GM10248 (cell line): ENCODE measurements around the gene IQSEC1.

Experiments
- CTCF ChIA-PET: fragments of 300-600 bp; sonication (Branson Sonifier 250); formaldehyde crosslinking; extraction: SDS; loops from one replicate; lab custom pipeline; 2021; ENCODE audit warnings: antibody characterized with exemption; lab: Yijun Ruan, JAX
- POLR2A ChIA-PET: fragments of 350-650 bp; sonication (Branson Sonifier 250); formaldehyde crosslinking; extraction: SDS; loops from one replicate; lab custom pipeline; 2020; ENCODE audit warnings: antibody characterized with exemption; lab: Yijun Ruan, JAX
- DNase-seq: peaks from one replicate; pipeline ENCODE4 v3.0.0; 2012; ENCODE audit errors: extremely low spot score
- TF ChIP-seq, protein P1 (sequence below): IDR thresholded peaks from 2 replicates; pipeline ENCODE4 v1.5.1; 2012; ENCODE audit warnings: mild to moderate bottlenecking, low read depth; ENCODE audit errors: extremely low read depth, missing control alignments, control extremely low read depth

The IQSEC1 gene

DNA sequence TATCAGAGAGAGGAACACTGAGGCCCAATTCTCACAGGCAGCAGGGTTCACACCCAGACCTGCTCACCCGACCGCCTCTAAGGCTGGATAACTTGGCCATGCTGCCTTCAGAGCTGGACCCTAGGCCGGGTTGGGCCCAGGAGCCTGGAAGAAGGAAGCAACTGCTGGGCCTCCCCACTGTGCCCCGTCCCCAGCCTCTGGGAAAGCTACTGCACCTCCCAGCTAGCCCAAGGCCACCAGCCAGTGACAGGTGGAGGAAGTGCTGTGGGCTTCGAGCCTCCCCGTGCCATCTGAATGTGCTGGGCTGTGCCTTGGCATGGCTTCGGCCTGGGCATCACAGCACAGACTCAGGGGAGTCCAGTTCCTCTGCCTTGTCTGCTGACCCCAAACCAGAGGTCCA lies 169.3 kb downstream of the IQSEC1 start:
- DNase-seq = no peak
- CTCF ChIA-PET = interaction anchor here (0.7 to 9.3 kb wide), 5 partner anchors 13 to 94 kb away, joined by 3 to 64 read pairs (median 4); no protein-coding TSS in a partner anchor
- POLR2A ChIA-PET = no interaction called here
- TF ChIP-seq, protein P1, sequence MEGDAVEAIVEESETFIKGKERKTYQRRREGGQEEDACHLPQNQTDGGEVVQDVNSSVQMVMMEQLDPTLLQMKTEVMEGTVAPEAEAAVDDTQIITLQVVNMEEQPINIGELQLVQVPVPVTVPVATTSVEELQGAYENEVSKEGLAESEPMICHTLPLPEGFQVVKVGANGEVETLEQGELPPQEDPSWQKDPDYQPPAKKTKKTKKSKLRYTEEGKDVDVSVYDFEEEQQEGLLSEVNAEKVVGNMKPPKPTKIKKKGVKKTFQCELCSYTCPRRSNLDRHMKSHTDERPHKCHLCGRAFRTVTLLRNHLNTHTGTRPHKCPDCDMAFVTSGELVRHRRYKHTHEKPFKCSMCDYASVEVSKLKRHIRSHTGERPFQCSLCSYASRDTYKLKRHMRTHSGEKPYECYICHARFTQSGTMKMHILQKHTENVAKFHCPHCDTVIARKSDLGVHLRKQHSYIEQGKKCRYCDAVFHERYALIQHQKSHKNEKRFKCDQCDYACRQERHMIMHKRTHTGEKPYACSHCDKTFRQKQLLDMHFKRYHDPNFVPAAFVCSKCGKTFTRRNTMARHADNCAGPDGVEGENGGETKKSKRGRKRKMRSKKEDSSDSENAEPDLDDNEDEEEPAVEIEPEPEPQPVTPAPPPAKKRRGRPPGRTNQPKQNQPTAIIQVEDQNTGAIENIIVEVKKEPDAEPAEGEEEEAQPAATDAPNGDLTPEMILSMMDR = no peak

DNA sequence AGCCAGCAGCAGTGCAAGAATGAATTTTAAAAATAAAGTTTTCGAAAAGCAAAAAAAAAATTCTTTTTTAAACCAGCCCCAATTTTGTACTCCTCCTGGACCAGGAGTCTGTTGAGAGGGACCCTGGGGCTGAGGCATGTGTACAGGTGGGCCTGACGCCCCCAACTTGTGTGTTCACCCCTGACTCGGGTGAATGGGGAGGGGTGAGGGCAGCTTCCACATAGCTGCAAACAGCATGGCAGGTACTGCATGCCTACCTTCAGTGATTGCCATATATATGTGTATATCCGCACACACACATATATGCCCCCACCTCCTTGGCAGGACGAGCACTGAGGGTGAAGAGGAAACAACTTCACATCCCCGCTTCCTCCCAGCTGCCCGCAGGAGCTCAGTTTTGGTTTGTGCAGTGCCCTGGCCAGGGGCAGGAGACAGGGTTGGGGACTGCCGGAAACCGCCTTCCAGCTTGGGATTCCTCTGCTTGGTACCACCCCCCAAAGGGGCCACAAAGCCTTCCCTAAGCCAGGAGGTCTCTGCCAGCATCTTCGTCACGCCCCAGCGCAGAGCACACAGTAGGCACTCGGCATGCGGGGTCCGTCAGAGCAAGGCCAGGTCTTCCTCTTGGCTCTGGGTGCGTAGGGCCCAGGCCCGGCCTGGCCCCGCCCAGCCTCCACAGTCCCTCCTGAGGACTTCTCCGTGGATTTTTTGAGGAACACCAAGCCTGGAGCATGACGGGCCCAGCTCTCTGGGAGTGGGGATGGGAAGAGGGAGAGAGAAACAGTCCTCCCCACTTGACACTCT lies 170.0 kb downstream of the IQSEC1 start:
- DNase-seq = no peak
- POLR2A ChIA-PET = no interaction called here
- TF ChIP-seq, protein P1 = no peak
- CTCF ChIA-PET = interaction anchor here (0.7 to 9.3 kb wide), 7 partner anchors 12 to 137 kb away, joined by 3 to 64 read pairs (median 4); no protein-coding TSS in a partner anchor

DNA sequence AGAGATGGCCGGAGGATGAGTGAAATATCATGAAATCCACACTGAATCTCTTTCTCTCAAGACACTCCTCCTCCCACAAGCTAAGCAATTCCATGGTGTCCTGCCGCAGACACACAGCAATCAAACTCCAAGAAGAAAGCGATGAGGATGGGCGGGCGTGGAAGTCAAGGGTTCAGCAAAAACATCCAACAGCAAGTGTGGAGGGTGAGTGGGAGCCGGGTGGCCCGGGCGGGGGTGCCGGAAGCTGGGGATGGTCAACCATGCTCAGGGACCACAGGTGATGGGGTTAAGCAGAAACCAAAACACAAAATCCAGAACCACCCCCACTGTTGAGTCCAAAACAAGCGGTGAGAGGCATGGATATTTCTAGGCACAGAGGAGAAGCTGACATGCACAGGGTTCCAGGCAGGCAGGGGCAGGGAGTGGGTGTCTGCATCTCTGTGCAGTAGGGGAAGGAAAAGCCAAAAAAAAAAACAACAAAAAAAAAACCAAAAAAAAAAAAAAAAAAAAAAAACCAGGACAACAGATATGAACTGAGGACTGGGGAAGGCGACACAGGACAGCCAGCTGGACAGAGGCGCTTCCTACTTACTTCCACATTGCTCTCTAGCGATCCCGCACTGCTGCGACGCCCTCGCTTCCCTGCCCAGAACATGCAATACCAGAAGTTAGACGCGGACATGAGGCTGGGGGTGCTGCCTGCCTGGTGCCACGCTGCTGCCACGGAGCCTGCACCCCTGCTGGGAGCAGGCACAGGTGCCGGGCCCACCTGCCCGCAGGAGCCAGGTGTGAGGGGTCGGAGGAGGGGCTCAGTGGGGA lies 170.8 kb downstream of the IQSEC1 start:
- TF ChIP-seq, protein P1 = no peak
- POLR2A ChIA-PET = no interaction called here
- CTCF ChIA-PET = interaction anchor here (0.7 to 9.3 kb wide), 7 partner anchors 11 to 138 kb away, joined by 3 to 64 read pairs (median 4); no protein-coding TSS in a partner anchor
- no peak for DNase-seq

DNA sequence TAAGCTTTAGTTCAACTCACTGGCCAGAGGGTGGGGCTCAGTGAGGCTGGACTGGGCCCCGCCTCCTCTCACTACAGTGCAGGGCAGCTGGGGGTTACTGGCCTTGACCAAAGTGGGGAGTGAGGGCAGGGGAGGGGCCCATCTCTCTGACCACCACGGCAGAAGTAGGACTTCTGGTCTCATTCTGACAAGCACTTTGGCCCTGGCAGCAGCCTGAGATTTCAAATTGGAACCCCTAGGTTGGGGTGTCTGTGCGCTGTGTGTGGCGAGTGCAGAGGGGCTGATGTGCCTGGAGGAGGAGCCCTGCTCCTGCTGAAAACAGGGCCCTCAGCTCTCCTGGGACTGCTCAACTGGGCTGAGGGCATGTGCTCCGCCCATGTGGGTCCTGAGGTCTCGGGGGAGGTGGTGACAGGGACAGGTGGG lies 171.6 kb downstream of the IQSEC1 start:
- no peak for DNase-seq
- POLR2A ChIA-PET = no interaction called here
- CTCF ChIA-PET = interaction anchor here (1.1 to 9.3 kb wide), 4 partner anchors 11 to 114 kb away, joined by 3 to 64 read pairs (median 6); no protein-coding TSS in a partner anchor
- TF ChIP-seq, protein P1 = peak; percentile 16

DNA sequence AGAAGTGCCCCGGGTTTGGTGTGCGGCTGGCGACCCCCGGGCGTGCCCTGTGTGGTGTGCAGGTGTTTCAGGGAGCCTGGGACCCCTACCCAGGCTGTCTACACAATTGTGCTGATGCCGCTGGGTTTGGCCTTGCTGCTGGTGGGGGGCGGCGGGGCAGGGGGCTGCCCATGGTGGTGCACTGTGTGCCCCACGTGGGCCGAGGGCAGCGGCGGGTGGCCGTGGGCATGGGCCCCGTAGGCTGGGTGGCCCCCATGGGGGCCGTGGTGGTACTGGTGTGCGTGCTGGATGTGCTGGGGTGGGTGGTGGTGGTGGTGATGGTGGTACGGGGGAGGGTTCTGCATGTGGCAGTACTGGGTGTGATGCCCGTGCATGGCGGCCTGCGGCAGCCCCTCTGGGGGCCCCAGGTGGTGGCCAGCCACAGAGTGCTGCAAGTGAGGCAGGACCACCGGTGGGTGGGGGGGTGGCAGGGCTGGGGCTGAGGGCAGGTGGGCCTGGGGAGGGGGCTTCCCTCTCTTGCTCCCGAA lies 172.3 kb downstream of the IQSEC1 start:
- ChIA-PET POLR2A (no interaction called here), CTCF (interaction anchor here (1.6 to 9.3 kb wide), 3 partner anchors 10 to 113 kb away, joined by 3 to 64 read pairs (median 8); no protein-coding TSS in a partner anchor)
- no peak for DNase-seq
- TF ChIP-seq, protein P1 = no peak
